BE2C (cell line): ENCODE measurements around the gene FFAR2.

Experiments
- DNase-seq: peaks from one replicate; pipeline ENCODE4 v3.0.0-alpha.2; 2020
- H3K27me3 ChIP-seq: fragments of 250-450 bp; sonication (Bioruptor Pico); 2 replicates; pipeline ENCODE4 v1.5.1; 2020; ENCODE audit warnings: mild to moderate bottlenecking
- H3K36me3 ChIP-seq: fragments of 250-450 bp; sonication (Bioruptor Pico); 2 replicates; pipeline ENCODE4 v1.5.1; 2020; ENCODE audit warnings: mild to moderate bottlenecking
- H3K4me1 ChIP-seq: fragments of 250-450 bp; sonication (Bioruptor Pico); 2 replicates; pipeline ENCODE4 v1.5.1; 2020
- H3K4me3 ChIP-seq: 2 replicates; pipeline ENCODE4 v1.5.1; 2011; ENCODE audit warnings: low read depth, low read length
- H3K9me3 ChIP-seq: fragments of 250-450 bp; sonication (Bioruptor Pico); 2 replicates; pipeline ENCODE4 v1.5.1; 2020
- TF ChIP-seq, protein P1 (sequence below): IDR thresholded peaks from 2 replicates; pipeline ENCODE4 v1.5.1; 2012; ENCODE audit warnings: mild to moderate bottlenecking, low read depth, low read length

Gene FFAR2

DNA sequence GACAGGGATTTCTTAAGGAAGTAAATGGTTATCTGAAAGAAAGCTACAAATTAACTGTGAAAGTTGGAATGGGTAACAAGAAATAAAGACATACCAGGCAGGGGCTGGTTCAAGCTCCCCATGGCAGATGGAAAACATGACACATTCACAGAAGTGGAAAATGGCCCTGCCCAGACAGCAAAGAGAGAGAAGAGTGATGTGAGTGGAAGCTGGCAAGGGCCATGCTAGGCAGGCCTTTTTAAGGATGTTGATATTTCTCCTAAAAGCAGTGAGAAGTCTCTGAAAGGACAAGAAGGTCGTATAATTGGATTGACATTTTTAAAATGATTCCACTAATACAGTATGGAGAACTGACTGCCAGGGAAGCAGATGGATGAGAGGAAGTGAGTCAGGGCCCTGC lies 3.3 kb upstream of the FFAR2 start:
- H3K4me1 ChIP-seq, result peaks cover 14% of the 10 kb centered on the region
- TF ChIP-seq, protein P1, sequence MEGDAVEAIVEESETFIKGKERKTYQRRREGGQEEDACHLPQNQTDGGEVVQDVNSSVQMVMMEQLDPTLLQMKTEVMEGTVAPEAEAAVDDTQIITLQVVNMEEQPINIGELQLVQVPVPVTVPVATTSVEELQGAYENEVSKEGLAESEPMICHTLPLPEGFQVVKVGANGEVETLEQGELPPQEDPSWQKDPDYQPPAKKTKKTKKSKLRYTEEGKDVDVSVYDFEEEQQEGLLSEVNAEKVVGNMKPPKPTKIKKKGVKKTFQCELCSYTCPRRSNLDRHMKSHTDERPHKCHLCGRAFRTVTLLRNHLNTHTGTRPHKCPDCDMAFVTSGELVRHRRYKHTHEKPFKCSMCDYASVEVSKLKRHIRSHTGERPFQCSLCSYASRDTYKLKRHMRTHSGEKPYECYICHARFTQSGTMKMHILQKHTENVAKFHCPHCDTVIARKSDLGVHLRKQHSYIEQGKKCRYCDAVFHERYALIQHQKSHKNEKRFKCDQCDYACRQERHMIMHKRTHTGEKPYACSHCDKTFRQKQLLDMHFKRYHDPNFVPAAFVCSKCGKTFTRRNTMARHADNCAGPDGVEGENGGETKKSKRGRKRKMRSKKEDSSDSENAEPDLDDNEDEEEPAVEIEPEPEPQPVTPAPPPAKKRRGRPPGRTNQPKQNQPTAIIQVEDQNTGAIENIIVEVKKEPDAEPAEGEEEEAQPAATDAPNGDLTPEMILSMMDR, result no peak
- no peak for DNase-seq
- no peaks in the 10 kb centered on the region for H3K9me3 ChIP-seq
- no peak overlapping the region for H3K4me3 ChIP-seq
- no peaks in the 10 kb centered on the region for H3K27me3 ChIP-seq
- no peaks in the 10 kb centered on the region for H3K36me3 ChIP-seq

DNA sequence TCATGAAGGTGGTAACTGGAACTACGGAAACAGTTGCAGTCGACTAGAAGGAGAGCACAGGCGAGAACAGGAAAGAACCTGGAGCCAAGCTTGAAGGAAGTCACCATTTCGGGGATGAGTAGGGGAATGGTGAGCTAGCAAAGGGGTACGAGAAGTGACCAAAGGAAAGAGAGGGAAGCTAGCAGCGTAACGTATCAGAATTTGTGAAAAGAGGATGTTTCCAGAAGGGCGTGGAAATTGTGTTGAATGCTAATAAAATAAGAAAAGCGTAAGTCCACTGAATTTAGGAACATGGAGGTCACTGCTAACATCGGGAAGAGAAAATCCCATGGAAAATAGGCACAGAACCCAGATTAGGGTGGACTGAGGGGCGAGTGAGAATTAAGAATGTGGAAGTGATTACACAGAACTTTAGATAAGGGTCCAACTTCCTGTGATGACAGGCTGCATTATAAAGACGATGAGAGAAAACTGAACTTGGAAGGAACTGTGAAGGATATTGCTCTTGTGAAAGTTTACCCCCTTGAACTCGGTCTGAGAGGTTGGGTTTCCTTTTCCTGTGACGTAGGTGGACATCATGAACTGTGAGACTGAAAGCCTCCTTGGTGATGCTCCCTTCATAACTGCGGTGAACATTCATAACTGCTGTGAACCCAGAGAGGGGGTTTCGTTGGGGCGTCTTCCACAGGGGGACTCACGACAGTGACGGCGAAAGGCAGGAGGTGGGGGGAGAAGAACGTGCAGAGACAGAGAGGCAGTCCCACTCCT lies 2.0 kb upstream of the FFAR2 start:
- Histone ChIP-seq H3K36me3 (no peaks in the 10 kb centered on the region), H3K9me3 (no peaks in the 10 kb centered on the region), H3K4me1 (peaks cover 18% of the 10 kb centered on the region), H3K4me3 (no peak overlapping the region), H3K27me3 (no peaks in the 10 kb centered on the region)
- TF ChIP-seq, protein P1, result no peak
- no peak for DNase-seq

DNA sequence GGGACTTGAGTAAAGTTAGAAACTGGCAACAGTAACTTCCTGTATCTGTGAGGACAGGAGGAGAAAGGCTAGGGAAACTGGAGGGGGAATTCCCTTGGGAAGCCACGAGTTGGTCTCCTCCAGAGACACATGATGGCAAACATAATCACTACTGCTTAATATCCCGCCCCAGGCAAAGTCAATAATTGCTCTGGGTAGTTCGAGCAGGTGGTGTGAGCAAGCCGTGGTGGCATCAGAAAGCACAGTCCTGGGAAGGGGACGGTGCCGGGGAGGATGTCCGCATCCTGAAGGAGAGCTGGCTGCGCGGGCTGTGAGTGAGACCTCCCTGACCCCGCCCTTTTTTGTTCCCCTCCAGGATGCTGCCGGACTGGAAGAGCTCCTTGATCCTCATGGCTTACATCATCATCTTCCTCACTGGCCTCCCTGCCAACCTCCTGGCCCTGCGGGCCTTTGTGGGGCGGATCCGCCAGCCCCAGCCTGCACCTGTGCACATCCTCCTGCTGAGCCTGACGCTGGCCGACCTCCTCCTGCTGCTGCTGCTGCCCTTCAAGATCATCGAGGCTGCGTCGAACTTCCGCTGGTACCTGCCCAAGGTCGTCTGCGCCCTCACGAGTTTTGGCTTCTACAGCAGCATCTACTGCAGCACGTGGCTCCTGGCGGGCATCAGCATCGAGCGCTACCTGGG lies 1.4 kb downstream of the FFAR2 start:
- no peaks in the 10 kb centered on the region for H3K27me3 ChIP-seq
- H3K4me3 ChIP-seq, result peak overlapping the region; percentile 32
- peak; percentile 86 for DNase-seq
- H3K9me3 ChIP-seq, result no peaks in the 10 kb centered on the region
- TF ChIP-seq, protein P1, result no peak
- H3K36me3 ChIP-seq, result no peaks in the 10 kb centered on the region
- H3K4me1 ChIP-seq, result peaks cover 18% of the 10 kb centered on the region

DNA sequence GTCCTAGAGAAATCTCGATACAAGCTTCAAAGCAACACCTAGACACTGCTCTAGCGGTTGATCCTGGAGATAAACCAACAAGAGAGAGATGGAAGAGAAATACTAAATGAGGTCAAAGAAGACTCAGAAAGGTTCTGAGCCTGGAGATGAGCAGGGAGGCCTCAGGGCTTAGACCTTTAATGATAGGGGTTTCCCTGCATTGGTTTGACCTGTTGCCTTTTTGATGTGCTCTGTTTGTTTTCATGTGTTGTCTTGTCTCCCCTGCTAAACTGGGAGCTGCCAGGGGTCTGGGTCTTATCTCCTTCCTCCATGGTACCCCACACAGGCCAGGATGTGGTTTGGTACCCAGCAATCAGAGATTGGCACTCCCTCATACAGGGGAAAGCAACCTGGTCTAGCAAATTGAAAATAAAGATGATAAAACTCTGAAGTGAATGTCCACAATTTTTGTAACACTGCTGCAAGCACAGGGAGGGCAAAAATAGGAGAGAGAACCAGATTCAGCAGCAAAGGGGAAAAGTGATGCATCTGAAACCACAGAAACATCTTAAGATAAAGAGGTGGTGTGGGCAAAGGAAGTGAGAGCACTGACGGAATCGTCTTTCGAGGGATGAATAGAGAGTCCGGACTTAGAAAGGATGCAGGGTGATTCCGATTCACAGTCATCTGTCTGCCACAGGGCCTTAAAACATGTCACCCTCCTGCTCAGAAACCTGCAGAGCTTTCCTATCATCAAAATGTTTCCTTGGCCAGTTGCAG lies 3.5 kb downstream of the FFAR2 start:
- DNase-seq, result no peak
- TF ChIP-seq, protein P1, result no peak
- Histone ChIP-seq H3K27me3 (no peaks in the 10 kb centered on the region), H3K36me3 (no peaks in the 10 kb centered on the region), H3K4me3 (no peak overlapping the region), H3K9me3 (no peaks in the 10 kb centered on the region), H3K4me1 (peaks cover 18% of the 10 kb centered on the region)

DNA sequence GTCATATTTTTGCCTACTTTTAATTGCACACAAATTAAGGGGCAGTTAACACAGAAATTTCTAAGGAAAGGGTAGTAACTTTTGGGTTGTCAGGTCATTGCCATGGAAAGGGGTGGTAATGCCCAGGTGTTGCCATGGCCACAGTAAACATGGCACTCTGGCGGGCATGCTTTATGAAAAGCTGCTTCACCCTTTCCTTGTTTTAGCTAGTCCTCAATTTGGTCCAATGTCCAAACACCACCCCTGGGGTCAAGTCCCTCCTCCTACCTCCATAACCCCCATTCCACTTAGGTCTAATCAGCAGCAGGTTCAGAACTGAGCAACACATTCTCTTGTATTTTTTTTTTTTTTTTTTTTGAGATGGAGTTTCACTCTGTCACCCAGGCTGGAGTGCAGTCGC lies 6.6 kb downstream of the FFAR2 start:
- Histone ChIP-seq H3K9me3 (no peaks in the 10 kb centered on the region), H3K4me3 (no peak overlapping the region), H3K4me1 (peaks cover 10% of the 10 kb centered on the region), H3K36me3 (no peaks in the 10 kb centered on the region), H3K27me3 (no peaks in the 10 kb centered on the region)
- TF ChIP-seq, protein P1, result no peak
- DNase-seq, result no peak
